Colonic mucosa (tissue), 4 donors: ENCODE data around the gene TRA2B. TPM values are rescaled to one million over a fixed set of nuclear protein-coding genes. Genes with fewer than 3 reads are reported as not detected.
A peak's percentile ranks its signal among the peaks of the same experiment; 100 is the strongest.

ENCODE experiments used
- DNase-seq: peaks from one replicate; pipeline ENCODE4 v3.0.0-alpha.2; 2020
- H3K27ac ChIP-seq: fragments of 200-600 bp; one replicate; pipeline ENCODE4 v1.8.0; 2021
- H3K27me3 ChIP-seq: fragments of 200-600 bp; one replicate; pipeline ENCODE4 v1.8.0; 2021
- H3K36me3 ChIP-seq: fragments of 200-600 bp; one replicate; pipeline ENCODE4 v1.8.0; 2021
- H3K4me1 ChIP-seq: fragments of 200-600 bp; one replicate; pipeline ENCODE4 v1.8.0; 2021; ENCODE audit warnings: mild to moderate bottlenecking
- H3K4me3 ChIP-seq: fragments of 200-600 bp; one replicate; pipeline ENCODE4 v1.8.0; 2021
- H3K9ac ChIP-seq, 2 donors: one replicate each; pipeline ENCODE4 v1.7.0; 2013; ENCODE audit warnings: control low read depth in 2 of 2, low read depth in 2 of 2, low read length in 2 of 2
- H3K9me3 ChIP-seq: fragments of 200-600 bp; one replicate; pipeline ENCODE4 v1.8.0; 2021
- intact Hi-C: fragments of 100-400 bp; cut with DNase I; formaldehyde crosslinking; loops from one replicate; pipeline ENCODE4 v1.14.1; 2022
- total RNA-seq, 2 donors: library from RNA; stranded (reverse); fragmentation: NEBNext Ultra II Directional in 1 of 2; extraction: Animal tissue kit (Norgen Biotek cat#: 25700) in 1 of 2; gene quantifications; one replicate each; pipeline ENCODE4 v1.2.1, GENCODE V29; 2021
- TF ChIP-seq, protein P1 (sequence below): fragments of 200-600 bp; IDR thresholded peaks from one replicate; pipeline ENCODE4 v1.8.0; 2022; ENCODE audit warnings: antibody characterized with exemption, mild to moderate bottlenecking
- donor health status: healthy.
- donor health status: DM: no; HTN: no; CAD: no.
- donor health status: DM: no; HTN: no; CAD: no.

TRA2B gene
- total RNA-seq, 2 donors from 2014 or later = 98.8 to 140 TPM

DNA sequence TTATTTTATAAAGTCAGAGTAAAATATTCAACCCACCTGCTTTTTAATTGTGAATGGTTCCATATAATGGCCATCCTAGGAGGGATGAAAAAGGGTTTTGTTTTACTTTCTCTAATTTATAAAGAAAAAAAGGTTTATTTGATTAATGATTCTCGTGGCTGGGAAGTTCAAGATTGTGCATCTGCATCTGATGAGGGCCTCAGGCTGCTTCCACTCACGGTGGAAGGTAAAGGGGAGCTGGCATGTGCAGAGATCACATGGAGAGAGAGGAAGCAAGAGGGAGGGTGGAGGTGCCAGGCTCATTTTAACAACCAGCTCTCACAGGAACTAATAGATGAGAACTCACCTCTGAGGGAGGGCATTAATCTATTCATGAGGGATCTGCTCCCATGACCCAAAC lies 27.7 kb upstream of the TRA2B start:
- Histone ChIP-seq H3K9me3 (no peaks in the 10 kb centered on the region), H3K27me3 (no peaks in the 10 kb centered on the region), H3K4me3 (no peak overlapping the region), H3K36me3 (no peaks in the 10 kb centered on the region), H3K9ac (no peak overlapping the region), H3K27ac (no peak overlapping the region), H3K4me1 (no peaks in the 10 kb centered on the region)
- no peak for DNase-seq
- TF ChIP-seq, protein P1, sequence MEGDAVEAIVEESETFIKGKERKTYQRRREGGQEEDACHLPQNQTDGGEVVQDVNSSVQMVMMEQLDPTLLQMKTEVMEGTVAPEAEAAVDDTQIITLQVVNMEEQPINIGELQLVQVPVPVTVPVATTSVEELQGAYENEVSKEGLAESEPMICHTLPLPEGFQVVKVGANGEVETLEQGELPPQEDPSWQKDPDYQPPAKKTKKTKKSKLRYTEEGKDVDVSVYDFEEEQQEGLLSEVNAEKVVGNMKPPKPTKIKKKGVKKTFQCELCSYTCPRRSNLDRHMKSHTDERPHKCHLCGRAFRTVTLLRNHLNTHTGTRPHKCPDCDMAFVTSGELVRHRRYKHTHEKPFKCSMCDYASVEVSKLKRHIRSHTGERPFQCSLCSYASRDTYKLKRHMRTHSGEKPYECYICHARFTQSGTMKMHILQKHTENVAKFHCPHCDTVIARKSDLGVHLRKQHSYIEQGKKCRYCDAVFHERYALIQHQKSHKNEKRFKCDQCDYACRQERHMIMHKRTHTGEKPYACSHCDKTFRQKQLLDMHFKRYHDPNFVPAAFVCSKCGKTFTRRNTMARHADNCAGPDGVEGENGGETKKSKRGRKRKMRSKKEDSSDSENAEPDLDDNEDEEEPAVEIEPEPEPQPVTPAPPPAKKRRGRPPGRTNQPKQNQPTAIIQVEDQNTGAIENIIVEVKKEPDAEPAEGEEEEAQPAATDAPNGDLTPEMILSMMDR = no peak
- intact Hi-C loops = no loop called here

DNA sequence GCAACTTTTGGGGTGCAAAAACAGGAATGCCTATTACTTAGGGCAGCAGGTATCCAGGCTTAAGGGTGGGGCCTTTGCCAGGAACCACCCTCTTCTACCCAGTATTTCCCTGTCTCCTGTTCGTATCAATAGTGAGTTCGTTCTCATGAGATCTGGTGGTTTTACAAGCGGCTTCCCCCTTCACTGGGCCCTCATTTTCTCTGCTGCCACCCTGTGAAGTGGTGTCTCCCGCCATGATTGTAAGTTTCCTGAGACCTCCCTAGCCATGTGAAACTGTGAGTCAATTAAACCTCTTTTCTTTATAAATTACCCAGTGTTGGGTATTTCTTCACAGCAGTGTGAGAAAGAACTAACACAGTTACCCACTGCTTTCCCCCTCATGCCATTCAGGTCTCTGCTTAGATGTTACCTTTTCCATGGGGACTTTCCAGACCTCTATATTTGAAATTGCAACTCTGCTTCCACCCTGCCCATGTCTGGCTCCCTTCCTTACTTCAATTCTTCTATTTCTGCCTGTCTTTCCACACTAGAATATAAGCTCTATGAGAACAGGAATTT lies 23.9 kb upstream of the TRA2B start:
- Histone ChIP-seq H3K9ac (no peak overlapping the region), H3K4me1 (no peaks in the 10 kb centered on the region), H3K27me3 (no peaks in the 10 kb centered on the region), H3K36me3 (no peaks in the 10 kb centered on the region), H3K27ac (no peak overlapping the region), H3K9me3 (no peaks in the 10 kb centered on the region), H3K4me3 (peak overlapping the region; percentile 19)
- TF ChIP-seq, protein P1 = no peak
- intact Hi-C loops = no loop called here
- DNase-seq = no peak

DNA sequence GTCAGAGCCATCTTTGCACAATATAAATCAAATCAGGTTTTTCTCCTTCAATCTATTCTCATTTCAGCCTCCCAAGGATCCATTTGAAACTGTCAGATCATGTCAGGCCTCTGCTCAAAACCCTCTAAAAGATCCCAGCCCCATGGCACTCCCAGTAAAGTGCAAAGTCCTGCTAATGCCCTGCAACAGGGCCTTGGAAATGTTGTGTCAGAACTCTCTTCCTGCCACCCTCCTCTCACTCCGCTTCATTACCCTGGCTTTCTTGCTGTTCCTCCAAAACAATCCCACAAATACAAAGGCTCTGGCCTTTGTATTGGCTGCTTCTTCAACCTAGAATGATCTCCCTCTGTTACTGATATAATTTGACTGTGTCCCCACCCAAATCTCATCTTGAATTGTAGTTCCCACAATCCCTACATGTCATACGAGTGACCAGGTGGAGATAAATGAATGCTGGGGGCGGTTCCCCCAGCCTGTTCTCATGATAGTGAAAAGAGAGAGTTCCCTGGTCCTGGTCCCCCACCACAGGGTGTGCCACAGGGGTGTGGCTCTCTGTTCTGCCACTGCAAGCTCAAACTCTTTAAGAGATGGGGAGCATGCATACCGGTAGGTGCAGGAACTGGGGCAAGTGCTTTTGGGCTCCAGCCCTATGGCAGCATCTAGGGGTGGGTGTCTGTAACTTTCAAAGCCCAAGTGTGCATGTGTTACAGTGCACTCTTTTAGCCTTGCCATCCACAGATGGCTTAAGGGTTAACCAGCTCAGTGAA lies 22.9 kb upstream of the TRA2B start:
- H3K9ac ChIP-seq = peak overlapping the region in 1 of 2 donors; percentile 74
- no peaks in the 10 kb centered on the region for H3K4me1 ChIP-seq
- peak; percentile 70 for DNase-seq
- no peaks in the 10 kb centered on the region for H3K27me3 ChIP-seq
- TF ChIP-seq, protein P1 = no peak
- H3K4me3 ChIP-seq = peak overlapping the region; percentile 19
- peak overlapping the region; percentile 71 for H3K27ac ChIP-seq
- intact Hi-C loops = no loop called here
- no peaks in the 10 kb centered on the region for H3K36me3 ChIP-seq
- H3K9me3 ChIP-seq = no peaks in the 10 kb centered on the region

DNA sequence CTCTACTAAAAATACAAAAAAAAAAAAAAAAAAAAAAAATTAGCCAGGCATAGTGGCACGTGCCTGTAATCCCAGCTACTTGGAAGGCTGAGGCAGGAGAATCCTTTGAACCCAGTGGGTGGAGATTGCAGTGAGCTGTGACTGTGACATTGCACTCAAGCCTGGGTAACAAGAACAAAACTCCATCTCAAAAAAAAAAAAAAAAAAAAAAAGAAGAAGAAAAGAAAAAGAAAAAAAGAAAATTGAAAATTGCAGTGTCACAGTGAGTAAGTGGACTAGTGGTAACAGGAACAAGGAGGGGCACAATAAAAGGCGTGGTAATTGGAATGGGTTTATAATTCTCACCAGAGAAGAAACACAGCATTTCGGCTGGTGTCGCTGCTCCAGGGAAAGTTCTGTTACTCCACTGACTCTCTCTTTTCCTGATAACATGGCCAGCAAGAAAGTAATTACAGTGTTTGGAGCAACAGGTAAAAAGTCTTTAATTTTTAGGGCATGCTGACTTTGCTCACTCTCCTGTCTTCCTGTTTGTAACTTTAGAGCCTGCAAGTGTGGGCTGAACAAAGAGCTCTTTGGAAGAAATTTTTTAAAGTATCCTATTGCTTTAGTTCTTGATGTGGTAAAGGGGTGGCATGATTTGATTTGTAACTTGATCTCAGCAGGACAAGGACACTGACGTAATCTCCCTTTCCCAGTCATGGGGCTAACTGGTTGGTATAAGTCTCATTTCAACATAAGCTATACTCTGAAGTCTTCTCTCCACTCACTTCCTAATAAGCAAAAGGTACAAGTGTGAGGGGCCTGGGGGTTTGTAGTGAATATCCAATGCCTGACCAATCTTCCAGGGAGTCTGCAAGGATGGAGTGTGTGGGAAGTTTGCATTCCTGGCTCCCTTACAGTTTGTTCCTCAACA lies 22.1 kb upstream of the TRA2B start:
- Histone ChIP-seq H3K27ac (peak overlapping the region; percentile 71), H3K9me3 (no peaks in the 10 kb centered on the region), H3K4me3 (peak overlapping the region; percentile 19), H3K9ac (peak overlapping the region in 1 of 2 donors; percentile 74), H3K36me3 (no peaks in the 10 kb centered on the region), H3K4me1 (no peaks in the 10 kb centered on the region), H3K27me3 (no peaks in the 10 kb centered on the region)
- intact Hi-C loops = no loop called here
- TF ChIP-seq, protein P1 = no peak
- peak; percentile 61 for DNase-seq

DNA sequence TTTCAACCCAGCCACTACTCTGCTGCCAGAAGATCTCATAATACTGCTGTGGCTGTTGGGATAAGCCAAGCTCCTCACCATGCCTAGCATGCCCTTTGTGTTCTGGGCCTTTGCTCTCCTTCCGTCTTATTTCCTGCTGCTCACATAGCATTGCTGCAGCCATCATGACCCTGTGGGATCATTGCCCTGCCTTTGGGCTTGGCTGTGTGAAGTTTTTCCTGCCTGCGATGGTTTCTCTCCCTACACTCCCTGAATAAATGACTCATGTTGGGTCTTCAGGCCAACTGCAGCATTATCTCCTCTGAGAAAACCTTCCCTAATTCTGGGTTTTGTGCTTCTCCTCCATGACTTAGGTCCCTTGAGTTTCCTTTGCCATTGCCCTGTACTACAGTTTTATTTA lies 20.8 kb upstream of the TRA2B start:
- H3K27me3 ChIP-seq = no peaks in the 10 kb centered on the region
- peak overlapping the region; percentile 71 for H3K27ac ChIP-seq
- TF ChIP-seq, protein P1 = no peak
- no peaks in the 10 kb centered on the region for H3K4me1 ChIP-seq
- no peaks in the 10 kb centered on the region for H3K36me3 ChIP-seq
- H3K4me3 ChIP-seq = no peak overlapping the region
- no peaks in the 10 kb centered on the region for H3K9me3 ChIP-seq
- intact Hi-C loops = no loop called here
- DNase-seq = no peak
- no peak overlapping the region for H3K9ac ChIP-seq
